ENCODE results near the gene STIM2. TPM values are rescaled to one million over a fixed set of nuclear protein-coding genes. Genes with fewer than 3 reads are reported as not detected.

Gene STIM2
- total RNA-seq, 1 experiment from 2014 or later = 23.9 TPM

DNA sequence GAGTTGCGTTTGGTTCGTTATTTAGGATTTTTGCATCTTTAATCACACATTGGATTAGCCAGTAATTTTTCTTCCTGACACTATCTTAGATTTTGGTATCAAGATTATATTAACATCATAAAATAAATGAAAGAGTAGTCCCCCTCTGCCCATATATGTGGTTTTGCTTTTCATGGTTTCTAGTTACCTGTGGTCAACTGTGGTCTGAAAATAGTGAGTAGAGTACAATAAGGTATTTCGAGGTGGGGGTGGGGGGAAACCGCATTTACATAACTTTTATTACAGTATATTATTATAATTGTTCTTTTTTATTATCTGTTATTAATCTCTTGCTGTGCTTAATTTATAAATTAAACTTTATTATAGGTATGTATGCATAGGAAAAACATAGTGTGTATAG, 152.4 kb downstream of the STIM2 start:
- BruUV-seq (replicated peaks) = no TSS peak
- Histone ChIP-seq H3K9me3 (ENCODE audit: control insufficient read depth, insufficient read depth, low read depth, low read length) (no peaks in the 10 kb centered on the region), H3K36me3 (ENCODE audit: control insufficient read depth, insufficient read depth, low read length) (no peaks in the 10 kb centered on the region), H3K4me3 (ENCODE audit: low read depth in 2 of 2, low read length in 2 of 2) (no peak overlapping the region), H3K4me1 (ENCODE audit: control insufficient read depth, insufficient read depth, low read length) (no peaks in the 10 kb centered on the region), H3K27ac (ENCODE audit: low read length) (no peak overlapping the region), H3K27me3 (ENCODE audit: control insufficient read depth, insufficient read depth, low read length) (no peaks in the 10 kb centered on the region)
- ChIA-PET CTCF (no interaction called here), POLR2A (no interaction called here)
- in situ Hi-C loops (cut with HindIII; ENCODE audit: low pct_unique_long_range_greater_than_20kb, low sequenced_read_pairs) = no loop called here
- intact Hi-C loops (cut with micrococcal nuclease; ENCODE audit: unreplicated experiment) = loop anchor here (5.0 kb wide), 1 partner anchor 151 kb away; the partner anchor contains the start of gene STIM2
- DNase-seq (ENCODE audit: low read depth, low spot score) (no peak), ATAC-seq (no peak)
- TF ChIP-seq TCF7L2 (IDR thresholded peaks at IDR 0.05; ENCODE audit: low read depth, low read length) = no peak
- TF ChIP-seq, protein P1, sequence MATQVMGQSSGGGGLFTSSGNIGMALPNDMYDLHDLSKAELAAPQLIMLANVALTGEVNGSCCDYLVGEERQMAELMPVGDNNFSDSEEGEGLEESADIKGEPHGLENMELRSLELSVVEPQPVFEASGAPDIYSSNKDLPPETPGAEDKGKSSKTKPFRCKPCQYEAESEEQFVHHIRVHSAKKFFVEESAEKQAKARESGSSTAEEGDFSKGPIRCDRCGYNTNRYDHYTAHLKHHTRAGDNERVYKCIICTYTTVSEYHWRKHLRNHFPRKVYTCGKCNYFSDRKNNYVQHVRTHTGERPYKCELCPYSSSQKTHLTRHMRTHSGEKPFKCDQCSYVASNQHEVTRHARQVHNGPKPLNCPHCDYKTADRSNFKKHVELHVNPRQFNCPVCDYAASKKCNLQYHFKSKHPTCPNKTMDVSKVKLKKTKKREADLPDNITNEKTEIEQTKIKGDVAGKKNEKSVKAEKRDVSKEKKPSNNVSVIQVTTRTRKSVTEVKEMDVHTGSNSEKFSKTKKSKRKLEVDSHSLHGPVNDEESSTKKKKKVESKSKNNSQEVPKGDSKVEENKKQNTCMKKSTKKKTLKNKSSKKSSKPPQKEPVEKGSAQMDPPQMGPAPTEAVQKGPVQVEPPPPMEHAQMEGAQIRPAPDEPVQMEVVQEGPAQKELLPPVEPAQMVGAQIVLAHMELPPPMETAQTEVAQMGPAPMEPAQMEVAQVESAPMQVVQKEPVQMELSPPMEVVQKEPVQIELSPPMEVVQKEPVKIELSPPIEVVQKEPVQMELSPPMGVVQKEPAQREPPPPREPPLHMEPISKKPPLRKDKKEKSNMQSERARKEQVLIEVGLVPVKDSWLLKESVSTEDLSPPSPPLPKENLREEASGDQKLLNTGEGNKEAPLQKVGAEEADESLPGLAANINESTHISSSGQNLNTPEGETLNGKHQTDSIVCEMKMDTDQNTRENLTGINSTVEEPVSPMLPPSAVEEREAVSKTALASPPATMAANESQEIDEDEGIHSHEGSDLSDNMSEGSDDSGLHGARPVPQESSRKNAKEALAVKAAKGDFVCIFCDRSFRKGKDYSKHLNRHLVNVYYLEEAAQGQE (IDR thresholded peaks at IDR 0.05; ENCODE audit: insufficient read depth in 1 of 2, low read depth in 2 of 2, low read length in 1 of 2) = no peak
- no peak for TF ChIP-seq POLR2AphosphoS5 (IDR thresholded peaks at IDR 0.05; ENCODE audit: low read depth, low read length)
- TF ChIP-seq SIN3A (IDR thresholded peaks at IDR 0.05; ENCODE audit: borderline replicate concordance, insufficient read depth, low read depth, low read length) = no peak
- TF ChIP-seq, protein P2, sequence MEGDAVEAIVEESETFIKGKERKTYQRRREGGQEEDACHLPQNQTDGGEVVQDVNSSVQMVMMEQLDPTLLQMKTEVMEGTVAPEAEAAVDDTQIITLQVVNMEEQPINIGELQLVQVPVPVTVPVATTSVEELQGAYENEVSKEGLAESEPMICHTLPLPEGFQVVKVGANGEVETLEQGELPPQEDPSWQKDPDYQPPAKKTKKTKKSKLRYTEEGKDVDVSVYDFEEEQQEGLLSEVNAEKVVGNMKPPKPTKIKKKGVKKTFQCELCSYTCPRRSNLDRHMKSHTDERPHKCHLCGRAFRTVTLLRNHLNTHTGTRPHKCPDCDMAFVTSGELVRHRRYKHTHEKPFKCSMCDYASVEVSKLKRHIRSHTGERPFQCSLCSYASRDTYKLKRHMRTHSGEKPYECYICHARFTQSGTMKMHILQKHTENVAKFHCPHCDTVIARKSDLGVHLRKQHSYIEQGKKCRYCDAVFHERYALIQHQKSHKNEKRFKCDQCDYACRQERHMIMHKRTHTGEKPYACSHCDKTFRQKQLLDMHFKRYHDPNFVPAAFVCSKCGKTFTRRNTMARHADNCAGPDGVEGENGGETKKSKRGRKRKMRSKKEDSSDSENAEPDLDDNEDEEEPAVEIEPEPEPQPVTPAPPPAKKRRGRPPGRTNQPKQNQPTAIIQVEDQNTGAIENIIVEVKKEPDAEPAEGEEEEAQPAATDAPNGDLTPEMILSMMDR (IDR thresholded peaks at IDR 0.05) = no peak

DNA sequence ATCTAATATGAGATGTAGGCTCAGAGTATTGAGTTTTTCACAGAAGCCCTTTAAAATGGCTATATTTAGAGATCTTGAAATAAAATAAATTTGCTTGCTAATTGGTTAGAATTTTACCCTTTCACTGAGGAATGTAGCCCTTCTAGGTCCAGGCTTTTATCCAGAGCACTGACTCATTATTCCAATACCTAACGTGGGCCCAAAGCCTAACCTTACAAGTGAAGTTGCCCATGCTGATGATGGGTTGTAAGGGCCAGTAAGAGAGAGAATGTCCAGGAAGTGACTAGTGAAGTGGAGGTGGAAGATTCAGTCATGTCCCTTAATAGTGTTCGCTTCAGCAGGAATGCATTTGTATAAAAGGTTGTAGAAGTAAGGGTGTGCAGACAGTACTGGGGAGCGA, 155.9 kb downstream of the STIM2 start:
- Histone ChIP-seq H3K27me3 (ENCODE audit: control insufficient read depth, insufficient read depth, low read length) (no peaks in the 10 kb centered on the region), H3K36me3 (ENCODE audit: control insufficient read depth, insufficient read depth, low read length) (no peaks in the 10 kb centered on the region; the same call in 1 of the 2 replicates), H3K4me3 (ENCODE audit: low read depth in 2 of 2, low read length in 2 of 2) (no peak overlapping the region), H3K27ac (ENCODE audit: low read length) (no peak overlapping the region), H3K4me1 (ENCODE audit: control insufficient read depth, insufficient read depth, low read length) (no peaks in the 10 kb centered on the region), H3K9me3 (ENCODE audit: control insufficient read depth, insufficient read depth, low read depth, low read length) (no peaks in the 10 kb centered on the region)
- in situ Hi-C loops (cut with HindIII; ENCODE audit: low pct_unique_long_range_greater_than_20kb, low sequenced_read_pairs) = no loop called here
- BruUV-seq (replicated peaks) = no TSS peak
- DNase-seq (ENCODE audit: low read depth, low spot score) (no peak), ATAC-seq (no peak)
- CTCF ChIA-PET = no interaction called here
- intact Hi-C loops (cut with micrococcal nuclease; ENCODE audit: unreplicated experiment) = no loop called here
- no peak for TF ChIP-seq SIN3A (IDR thresholded peaks at IDR 0.05; ENCODE audit: borderline replicate concordance, insufficient read depth, low read depth, low read length)
- TF ChIP-seq, protein P2 (IDR thresholded peaks at IDR 0.05) = no peak
- TF ChIP-seq, protein P1 (IDR thresholded peaks at IDR 0.05; ENCODE audit: insufficient read depth in 1 of 2, low read depth in 2 of 2, low read length in 1 of 2) = no peak
- TF ChIP-seq TCF7L2 (IDR thresholded peaks at IDR 0.05; ENCODE audit: low read depth, low read length) = no peak
- TF ChIP-seq POLR2AphosphoS5 (IDR thresholded peaks at IDR 0.05; ENCODE audit: low read depth, low read length) = no peak
- POLR2A ChIA-PET = no interaction called here

All from Panc1 (cell line).